GM21367 (cell line): Measurements from ENCODE around the gene TTC32.

ENCODE experiments used
- ATAC-seq: cut with Tn5 transposase; IDR thresholded peaks from one replicate; pipeline ENCODE4 v1.9.1; 2021; ENCODE audit not compliant: unreplicated experiment

Gene TTC32

DNA sequence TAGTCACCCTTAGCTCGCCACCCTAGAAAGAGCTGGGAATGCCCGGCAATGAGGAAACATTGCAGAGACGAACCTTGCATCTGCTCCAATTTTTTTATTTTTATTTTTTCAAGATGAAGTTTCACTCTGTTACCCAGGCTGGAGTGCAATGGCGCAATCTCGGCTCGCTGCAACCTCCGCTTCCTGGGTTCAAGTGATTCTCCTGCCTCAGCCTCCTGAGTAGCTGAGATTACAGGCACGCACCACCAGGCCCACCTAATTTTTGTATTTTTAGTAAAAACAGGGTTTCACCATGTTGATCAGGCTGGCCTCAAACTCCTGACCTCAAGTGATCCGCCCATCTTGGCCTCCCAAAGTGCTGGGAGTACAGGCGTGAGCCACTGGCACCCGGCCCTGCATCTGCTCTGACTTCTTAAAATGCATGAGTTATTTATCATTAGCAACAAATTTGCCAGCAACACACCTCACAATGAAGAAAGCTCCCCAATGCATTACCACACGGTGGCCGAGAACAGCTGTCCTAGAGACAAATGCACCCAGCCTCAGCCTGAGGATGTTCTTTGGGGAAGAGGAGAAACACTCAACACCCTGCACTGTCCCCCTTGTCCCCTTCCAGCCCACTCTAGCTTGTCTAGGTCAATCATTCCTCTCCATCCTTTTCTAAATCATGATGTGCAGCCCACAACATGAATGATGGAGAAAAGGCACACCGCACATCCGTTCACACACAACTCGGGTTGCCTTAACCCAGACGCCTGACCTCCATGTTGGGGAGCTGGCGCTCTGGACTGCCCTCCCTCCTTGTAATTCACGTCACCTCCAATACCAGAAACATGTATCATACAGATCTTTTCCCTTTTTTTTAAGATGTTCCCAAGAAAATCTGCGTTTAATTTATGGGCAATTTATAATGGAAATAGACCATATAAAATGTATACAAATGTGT lies 46.9 kb downstream of the TTC32 start:
- ATAC-seq: no peak

DNA sequence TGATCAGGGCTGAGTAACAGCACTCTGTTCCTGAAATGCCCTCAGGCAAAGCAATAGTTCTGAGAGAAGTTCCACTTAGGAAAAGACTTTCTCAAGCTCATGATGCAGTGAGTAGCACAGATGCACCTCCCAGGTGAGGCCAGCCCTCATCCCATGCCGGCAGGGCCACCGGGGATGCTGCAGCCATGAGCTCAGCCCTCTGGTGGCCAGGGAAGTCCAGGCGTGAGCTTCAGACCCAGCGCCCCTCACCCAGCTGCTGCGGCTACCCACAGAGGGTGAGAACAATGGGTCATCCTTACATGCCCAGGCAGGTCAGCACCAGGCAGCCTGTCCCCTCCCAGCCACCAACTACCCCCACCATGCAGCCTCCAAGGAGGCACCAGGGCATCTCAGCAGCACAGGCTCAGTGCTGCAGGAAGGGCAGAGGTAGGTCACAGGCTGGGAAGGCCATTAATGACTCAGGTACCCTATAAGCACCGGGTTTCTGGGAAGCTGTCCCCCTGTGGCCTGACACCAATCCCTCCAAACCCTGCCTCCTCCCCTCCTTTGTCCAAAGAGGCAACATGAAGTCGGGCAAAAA lies 50.6 kb downstream of the TTC32 start:
- no peak for ATAC-seq

DNA sequence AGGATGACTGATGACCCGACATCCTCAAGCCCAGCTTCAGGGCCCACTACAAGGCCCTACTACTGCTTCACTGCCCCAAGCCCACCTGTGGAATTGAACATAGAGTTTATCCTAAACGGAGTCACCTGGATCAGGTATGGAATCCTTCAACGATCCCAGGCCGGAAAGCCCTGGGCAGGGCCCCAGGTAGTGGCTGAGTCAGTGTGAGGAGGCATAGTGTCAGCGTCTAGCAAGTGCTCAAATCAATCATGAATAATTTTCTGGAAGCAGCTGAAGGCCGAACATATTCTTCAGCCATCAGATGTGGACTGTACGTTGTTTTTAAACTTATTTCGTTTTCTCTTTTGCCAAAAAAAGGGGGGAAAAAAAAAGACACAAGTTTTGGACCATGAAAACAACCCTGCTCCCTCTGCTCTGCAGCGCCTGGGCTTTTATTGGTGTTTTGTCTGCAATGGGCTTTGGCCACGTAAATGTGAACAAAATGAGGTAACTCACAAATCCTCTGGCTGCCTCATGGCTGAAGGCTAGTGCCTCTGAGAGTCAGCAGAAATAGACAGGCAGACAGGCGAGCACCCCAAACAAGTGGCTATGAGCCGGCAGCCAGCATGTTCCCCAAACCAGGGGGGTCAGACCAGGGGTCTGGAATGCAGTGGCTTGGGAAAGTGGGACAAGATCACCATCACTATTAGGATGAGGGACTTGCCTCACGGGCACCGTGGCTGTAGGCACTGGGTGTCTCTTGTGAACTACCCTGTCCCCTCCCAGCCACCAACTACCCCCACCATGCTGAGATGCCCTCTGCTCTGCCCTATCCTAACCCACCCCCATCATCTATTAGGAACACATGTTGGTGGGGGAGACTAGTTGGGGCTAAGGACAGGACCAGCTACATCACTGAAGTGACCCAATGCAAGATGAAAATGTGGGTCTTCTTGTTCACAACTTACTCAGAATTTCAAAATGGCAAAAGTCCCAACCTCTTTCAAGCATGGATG lies 51.4 kb downstream of the TTC32 start:
- ATAC-seq: no peak

DNA sequence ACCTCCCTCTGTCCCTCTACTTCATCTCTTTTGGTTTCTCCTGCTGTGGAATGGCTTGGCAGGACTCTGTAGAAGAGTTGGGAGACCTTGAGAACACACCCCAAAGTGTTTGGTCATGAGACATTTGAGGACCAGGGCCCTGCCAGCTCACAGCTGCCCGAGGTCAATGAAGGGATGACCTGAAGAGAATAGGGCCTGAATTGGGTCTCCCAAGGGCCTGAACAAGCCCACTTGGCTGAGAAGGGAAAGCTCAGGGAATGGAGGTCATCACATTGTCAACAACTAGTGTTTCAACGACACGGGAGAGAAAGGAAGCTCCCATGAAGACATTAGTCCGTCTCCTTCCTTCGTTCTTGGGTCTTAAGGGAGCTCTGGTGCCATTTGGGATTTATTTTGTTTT lies 52.8 kb downstream of the TTC32 start:
- ATAC-seq: no peak

DNA sequence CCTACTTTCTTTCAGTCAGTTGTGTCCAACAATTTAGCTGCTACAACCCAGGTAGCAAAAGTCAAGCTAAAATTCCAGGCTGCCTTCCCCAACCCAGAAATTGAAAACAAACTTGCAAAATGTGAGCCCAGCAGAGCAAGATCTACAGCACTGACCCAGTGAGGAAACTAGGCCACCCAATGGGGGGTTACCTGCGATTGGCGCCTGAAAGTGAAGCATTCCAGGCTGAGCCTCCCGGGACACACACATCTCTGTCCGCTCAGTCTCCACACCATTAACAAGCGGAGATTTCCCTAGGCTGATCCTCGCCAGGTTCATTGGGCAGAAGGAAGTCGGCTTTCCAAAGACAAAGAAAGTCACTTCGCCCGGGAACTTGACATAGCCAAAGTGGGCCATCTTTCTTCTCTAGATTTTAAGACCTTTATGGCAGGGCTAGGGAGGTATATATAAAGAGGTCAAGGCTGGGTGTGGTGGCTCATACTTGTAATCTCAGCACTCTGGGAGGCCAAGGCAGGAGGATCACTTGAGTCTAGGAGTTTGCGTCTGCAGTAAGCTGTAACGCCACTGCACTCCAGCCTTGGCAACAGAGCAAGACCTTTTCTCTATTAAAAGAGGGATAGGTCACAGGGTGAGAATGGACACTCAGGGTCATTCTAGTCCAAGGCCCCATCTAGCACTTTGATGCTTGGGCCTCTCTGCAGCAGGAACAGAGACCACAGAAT lies 53.6 kb downstream of the TTC32 start:
- ATAC-seq: no peak

DNA sequence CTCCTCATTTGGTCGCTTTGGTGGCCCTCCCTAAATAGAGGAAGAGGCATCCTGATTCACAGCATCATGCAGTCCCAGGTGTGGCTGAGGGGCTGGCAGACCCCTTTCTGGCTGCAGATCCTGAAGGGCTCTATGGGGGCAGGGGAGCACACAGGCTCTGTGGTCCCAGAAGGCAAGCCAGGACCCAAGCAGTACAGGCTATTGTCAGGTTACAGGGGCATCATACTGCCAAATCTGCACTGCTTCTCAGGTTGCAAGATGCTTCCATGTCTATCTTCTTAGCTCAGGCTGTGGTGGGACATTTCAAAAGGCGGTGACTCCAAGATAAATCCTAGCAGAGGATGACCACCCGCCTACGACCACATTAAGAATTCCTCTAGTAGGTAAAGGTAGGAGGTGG lies 54.3 kb downstream of the TTC32 start:
- ATAC-seq: no peak
